ENCODE results near the gene RABAC1.
"Not testable (repeated sequence)": the region's sequence is repeated elsewhere in the genome, so short reads cannot be mapped to it uniquely, and the experiment has no call there.

RABAC1 gene

GRCh38 chr19:41915776-41916414 is 43.2 kb downstream of the RABAC1 start:
- DNase-seq (ENCODE audit: low spot score), result no peak

GRCh38 chr19:41915021-41915775 is 43.9 kb downstream of the RABAC1 start:
- no peak for DNase-seq (ENCODE audit: low spot score)

GRCh38 chr19:41914424-41914834 is 44.7 kb downstream of the RABAC1 start:
- not testable (repeated sequence) for DNase-seq (ENCODE audit: low spot score)

GRCh38 chr19:41913538-41914423 is 45.3 kb downstream of the RABAC1 start:
- DNase-seq (ENCODE audit: low spot score), result no peak

- no peak for DNase-seq (ENCODE audit: low spot score)
These were observed 46.1 kb downstream of the RABAC1 start for GRCh38 chr19:41912899-41913537.

GRCh38 chr19:41911889-41912731 is 47.0 kb downstream of the RABAC1 start:
- DNase-seq (ENCODE audit: low spot score), result no peak

- no peak for DNase-seq (ENCODE audit: low spot score)
These were observed 47.9 kb downstream of the RABAC1 start for GRCh38 chr19:41910992-41911888.

GRCh38 chr19:41910240-41910991 is 48.7 kb downstream of the RABAC1 start:
- DNase-seq (ENCODE audit: low spot score), result no peak

GRCh38 chr19:41909706-41910105 is 49.4 kb downstream of the RABAC1 start:
- DNase-seq (ENCODE audit: low spot score), result no peak

GRCh38 chr19:41908724-41909464 is 50.2 kb downstream of the RABAC1 start:
- DNase-seq (ENCODE audit: low spot score), result no peak

- DNase-seq (ENCODE audit: low spot score), result no peak
These were observed 51.0 kb downstream of the RABAC1 start for GRCh38 chr19:41907994-41908615.

GRCh38 chr19:41906916-41907680 is 52.0 kb downstream of the RABAC1 start:
- DNase-seq (ENCODE audit: low spot score), result no peak
